GM12891 (cell line): ENCODE measurements around the gene USP32.

Experiments
- POLR2A ChIP-seq: IDR thresholded peaks from 2 replicates; pipeline ENCODE4 v1.6.1; 2011; ENCODE audit warnings: low read depth, low read length, control low read depth
- TAF1 ChIP-seq: IDR thresholded peaks from 2 replicates; pipeline ENCODE4 v1.6.1; 2011; ENCODE audit warnings: low read depth, low read length, control low read depth

GRCh38 chr17:60300949-60301348 lies 91.0 kb downstream of the USP32 start:
- TF ChIP-seq TAF1 (no peak), POLR2A (no peak)
